ENCODE results near the gene SLC5A10.

The SLC5A10 gene

DNA sequence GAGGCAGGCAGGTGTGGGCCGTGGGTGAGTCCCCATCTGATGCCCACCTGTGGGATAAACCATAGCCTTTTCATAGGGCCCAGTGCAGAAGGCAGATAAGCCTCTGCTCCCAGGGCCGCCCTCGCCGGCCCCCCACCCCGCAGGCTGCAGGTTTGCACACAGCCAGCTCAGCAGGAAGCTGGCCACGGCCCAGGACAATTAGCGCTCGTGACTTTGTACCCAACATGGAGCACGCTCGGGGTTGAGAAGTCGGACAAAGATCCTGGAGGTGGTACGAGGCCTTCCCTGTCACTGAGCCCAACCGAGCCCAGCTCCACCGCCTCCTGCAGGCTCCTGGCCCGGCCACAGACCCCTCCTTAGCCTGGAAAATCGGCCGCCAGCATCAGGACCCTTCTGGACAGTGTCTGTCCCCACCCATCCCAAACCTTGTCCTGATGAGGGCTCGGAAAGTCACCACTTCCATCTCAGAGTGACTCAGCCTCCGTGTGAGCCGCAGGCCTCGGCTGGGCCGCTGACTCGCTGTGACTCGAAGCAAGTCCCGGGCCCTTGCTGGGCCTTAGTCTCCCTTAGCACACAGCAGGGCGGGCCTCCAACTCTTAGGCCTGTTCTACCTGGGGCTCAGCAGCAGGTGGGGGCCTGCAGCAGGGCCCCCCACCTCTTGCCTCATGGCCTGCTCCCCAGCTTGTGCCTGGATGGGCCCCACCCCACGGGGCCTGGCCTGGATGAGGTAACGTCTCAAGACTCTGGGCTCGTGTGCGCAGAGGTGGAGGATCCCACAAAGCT lies 29.9 kb downstream of the SLC5A10 start:
- TF ChIP-seq, protein P1, sequence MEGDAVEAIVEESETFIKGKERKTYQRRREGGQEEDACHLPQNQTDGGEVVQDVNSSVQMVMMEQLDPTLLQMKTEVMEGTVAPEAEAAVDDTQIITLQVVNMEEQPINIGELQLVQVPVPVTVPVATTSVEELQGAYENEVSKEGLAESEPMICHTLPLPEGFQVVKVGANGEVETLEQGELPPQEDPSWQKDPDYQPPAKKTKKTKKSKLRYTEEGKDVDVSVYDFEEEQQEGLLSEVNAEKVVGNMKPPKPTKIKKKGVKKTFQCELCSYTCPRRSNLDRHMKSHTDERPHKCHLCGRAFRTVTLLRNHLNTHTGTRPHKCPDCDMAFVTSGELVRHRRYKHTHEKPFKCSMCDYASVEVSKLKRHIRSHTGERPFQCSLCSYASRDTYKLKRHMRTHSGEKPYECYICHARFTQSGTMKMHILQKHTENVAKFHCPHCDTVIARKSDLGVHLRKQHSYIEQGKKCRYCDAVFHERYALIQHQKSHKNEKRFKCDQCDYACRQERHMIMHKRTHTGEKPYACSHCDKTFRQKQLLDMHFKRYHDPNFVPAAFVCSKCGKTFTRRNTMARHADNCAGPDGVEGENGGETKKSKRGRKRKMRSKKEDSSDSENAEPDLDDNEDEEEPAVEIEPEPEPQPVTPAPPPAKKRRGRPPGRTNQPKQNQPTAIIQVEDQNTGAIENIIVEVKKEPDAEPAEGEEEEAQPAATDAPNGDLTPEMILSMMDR (IDR thresholded peaks at IDR 0.05): no peak
- H3K4me3 ChIP-seq: no peak overlapping the region
- H3K27ac ChIP-seq: no peak overlapping the region
- no peak for DNase-seq (ENCODE audit: low spot score)

DNA sequence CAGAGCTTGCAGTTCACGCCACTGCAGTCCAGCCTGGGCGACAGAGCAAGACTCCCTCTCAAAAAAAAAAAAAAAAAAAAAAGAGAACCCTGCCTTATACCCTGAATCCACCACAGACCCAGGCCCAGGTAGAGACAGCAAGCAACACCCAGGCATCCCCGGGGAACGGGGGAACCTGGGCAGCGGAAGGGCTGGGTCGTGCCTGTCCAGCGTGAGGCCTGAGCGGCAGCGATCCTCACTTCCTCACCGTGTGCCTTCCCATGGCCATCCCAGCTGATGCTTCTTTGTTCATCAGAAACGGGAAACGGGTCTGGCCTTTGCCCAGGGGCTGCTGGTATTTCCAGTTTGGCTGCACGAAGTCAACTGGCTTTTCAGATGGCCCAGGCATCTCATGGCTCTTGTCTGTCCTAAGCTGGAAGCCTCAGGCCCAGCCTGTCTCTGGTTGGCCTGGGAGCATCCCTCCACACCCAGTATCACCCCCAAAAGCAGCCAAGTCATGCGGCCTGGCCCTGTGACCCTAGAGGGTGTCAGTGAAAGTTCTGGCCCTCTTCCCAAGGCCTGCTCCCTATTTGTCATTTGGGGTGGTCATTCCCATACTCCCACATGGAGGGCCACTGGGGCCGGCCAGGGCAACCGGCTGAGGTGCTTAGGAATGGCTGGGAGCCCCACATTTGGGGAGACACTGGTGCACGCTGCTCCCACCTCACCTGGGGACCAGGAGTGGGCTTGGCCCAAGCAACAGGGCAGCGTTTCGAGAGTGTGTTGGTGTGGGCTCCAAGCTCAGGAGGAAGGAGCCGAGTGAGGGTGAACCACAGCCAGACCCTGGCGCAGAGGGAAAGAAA lies 32.5 kb downstream of the SLC5A10 start:
- DNase-seq (ENCODE audit: low spot score): no peak
- no peak overlapping the region for H3K4me3 ChIP-seq
- TF ChIP-seq, protein P1 (IDR thresholded peaks at IDR 0.05): no peak
- no peak overlapping the region for H3K27ac ChIP-seq

DNA sequence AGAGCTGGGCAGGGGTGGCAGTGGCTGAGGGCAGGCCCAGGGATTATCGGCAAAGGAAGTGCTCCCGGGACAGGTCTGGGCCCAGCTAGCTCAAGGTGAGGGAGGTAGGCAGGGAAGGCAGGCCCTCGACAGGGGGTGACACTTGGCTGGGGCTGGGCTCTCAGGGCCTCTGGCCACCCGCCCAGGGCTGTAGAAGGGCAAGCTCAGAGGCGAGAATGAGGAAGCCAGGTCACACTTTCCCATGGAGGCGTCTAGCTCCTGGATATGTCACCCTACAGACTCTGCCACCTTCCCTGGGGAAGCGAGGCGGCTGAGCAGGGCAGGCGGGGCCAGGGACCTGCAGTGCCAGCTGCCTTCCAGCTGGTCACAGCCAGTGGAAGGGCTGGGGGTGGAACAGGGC lies 33.5 kb downstream of the SLC5A10 start:
- no peak overlapping the region for H3K27ac ChIP-seq
- no peak for DNase-seq (ENCODE audit: low spot score)
- no peak overlapping the region for H3K4me3 ChIP-seq
- TF ChIP-seq, protein P1 (IDR thresholded peaks at IDR 0.05): no peak

DNA sequence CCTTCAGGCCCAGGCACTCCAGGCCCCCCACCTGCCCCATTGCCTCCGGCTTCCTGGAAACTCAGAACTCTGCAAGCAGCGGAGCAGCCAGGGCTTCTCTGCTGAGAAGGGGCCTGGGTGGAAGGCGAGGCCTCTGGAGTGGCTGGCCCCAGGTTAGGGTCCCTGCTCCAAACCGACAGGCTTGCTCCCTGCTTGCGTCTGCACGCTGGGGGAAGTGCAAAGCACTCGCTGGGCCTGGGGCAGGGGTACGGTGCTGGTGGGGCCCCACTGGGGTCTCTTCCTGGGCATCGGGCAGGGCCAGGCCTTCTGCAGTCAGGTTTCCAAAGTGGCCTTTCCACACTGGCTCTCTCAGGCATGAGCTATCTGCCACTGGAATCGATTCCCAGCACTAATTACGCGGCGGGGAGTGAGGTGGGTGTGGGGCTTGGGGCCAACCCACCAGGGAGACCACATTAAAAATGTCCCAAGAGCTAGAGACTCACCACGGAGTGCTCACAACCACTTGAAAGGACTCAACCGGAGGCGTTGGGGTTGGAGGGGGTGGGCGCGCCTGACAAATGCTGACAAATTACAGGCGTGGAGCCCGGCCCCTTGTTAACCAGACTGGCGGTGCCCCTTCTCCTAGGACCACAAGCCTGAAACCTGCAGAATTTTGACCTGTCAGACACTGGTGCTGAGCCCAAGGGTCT lies 34.7 kb downstream of the SLC5A10 start:
- TF ChIP-seq, protein P1 (IDR thresholded peaks at IDR 0.05): no peak
- no peak for DNase-seq (ENCODE audit: low spot score)
- Histone ChIP-seq H3K4me3 (no peak overlapping the region), H3K27ac (no peak overlapping the region)

DNA sequence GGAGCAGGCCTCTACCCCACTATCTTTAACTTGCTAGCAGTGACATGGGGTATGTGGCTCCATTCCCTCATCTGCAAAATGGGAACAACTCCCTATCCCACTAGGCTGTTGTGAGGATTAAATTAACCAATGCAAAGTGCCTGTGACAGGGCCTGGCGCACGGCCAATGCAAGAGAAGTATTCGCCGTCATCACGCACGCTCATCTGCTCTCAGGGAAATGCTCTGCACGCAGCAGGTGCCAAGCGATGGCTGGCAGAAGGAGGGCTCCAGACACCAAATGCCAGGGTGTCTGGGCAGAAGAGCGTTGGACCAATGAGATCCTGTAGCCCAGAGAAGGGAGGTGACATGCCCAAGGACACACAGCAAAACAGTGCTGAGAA lies 35.3 kb downstream of the SLC5A10 start:
- Histone ChIP-seq H3K4me3 (no peak overlapping the region), H3K27ac (no peak overlapping the region)
- DNase-seq (ENCODE audit: low spot score): no peak
- TF ChIP-seq, protein P1 (IDR thresholded peaks at IDR 0.05): no peak

DNA sequence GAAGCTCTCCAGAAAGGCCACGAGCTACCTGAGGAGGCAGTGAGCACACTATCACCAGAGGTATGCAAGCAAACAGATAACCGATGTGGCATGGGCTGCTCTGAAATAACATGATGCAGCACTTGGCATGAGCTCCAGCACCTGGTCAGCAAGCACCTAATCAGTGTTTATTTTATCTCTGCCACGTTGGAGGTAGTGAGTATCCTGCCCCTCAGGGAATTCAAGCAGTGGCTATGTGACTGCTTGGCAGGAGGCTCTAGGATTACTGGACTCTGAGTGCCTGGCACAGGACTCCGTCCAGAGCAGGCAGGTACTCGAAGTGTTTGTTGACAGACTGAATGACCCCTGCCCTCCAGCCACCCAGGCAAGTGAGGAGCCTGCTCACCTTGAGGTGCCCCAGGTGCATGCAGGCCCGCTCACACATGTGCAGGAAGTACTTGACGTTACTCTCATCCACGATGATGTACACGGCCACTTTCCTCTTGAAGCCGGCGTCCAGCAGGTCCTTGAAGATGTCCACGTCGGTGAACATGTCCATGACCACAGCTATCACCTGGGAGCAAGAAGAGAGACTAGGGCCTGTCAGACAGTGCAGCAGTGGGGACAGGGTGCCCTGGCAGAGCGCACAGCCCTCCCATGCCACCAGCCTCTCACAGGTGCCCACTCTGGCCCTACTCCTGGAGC lies 36.0 kb downstream of the SLC5A10 start:
- H3K27ac ChIP-seq: no peak overlapping the region
- DNase-seq (ENCODE audit: low spot score): no peak
- TF ChIP-seq, protein P1 (IDR thresholded peaks at IDR 0.05): no peak
- H3K4me3 ChIP-seq: no peak overlapping the region
